ENCODE measurements around the gene SLC25A51.

GRCh38 chr9:37873955-37874354, 30.0 kb downstream of the SLC25A51 start:
- no peak for TF ChIP-seq CTCF (IDR thresholded peaks at IDR 0.05 in 4 of 5, conservative IDR thresholded peaks at IDR 0.05 in 1 of 5)
- TF ChIP-seq POLR2A (IDR thresholded peaks at IDR 0.05), result no peak

All from gastrocnemius medialis (tissue), 4 donors.